Aorta (tissue), 5 donors: Measurements from ENCODE around the gene ILK. TPM values are rescaled to one million over a fixed set of nuclear protein-coding genes. Genes with fewer than 3 reads are reported as not detected.

Experiments used
- ATAC-seq: fragments of 200-7000 bp; cut with Tn5 transposase; one replicate; pipeline ENCODE4 v1.9.1; 2022; ENCODE audit warnings: moderate library complexity; ENCODE audit not compliant: low FRiP score
- DNase-seq, 2 donors: peaks; one replicate each; pipeline ENCODE4 v3.0.0-alpha.2; 2020
- H3K27ac ChIP-seq, 2 donors: one replicate each; pipeline ENCODE4 v1.5.1; 2013; ENCODE audit warnings: low read length in 2 of 2, mild to moderate bottlenecking in 2 of 2, moderate library complexity in 2 of 2, control low read depth in 1 of 2, inconsistent platforms in 1 of 2, low read depth in 1 of 2
- H3K27me3 ChIP-seq, 2 donors: one replicate each; pipeline ENCODE4 v1.6.1; 2013; ENCODE audit warnings: control low read depth in 1 of 2, low read length in 1 of 2, mild to moderate bottlenecking in 1 of 2, moderate library complexity in 1 of 2; ENCODE audit not compliant: insufficient read depth in 2 of 2, control insufficient read depth in 1 of 2
- H3K36me3 ChIP-seq, 2 donors: one replicate each; pipeline ENCODE4 v1.6.1; 2013; ENCODE audit warnings: control low read depth in 1 of 2, low read length in 1 of 2, mild to moderate bottlenecking in 1 of 2; ENCODE audit not compliant: insufficient read depth in 2 of 2, control insufficient read depth in 1 of 2
- H3K4me1 ChIP-seq, 2 donors: one replicate each; pipeline ENCODE4 v1.6.1; 2013; ENCODE audit warnings: low read length in 2 of 2, control low read depth in 1 of 2, mild to moderate bottlenecking in 1 of 2, moderate library complexity in 1 of 2; ENCODE audit not compliant: insufficient read depth in 2 of 2, control insufficient read depth in 1 of 2
- H3K4me3 ChIP-seq, 2 donors: one replicate each; pipeline ENCODE4 v1.5.1; 2013; ENCODE audit warnings: low read length in 2 of 2, control low read depth in 1 of 2, mild to moderate bottlenecking in 1 of 2
- H3K9me3 ChIP-seq: one replicate; pipeline ENCODE4 v1.6.1; 2013; ENCODE audit warnings: mild to moderate bottlenecking, low read length; ENCODE audit not compliant: control insufficient read depth
- WGBS, 2 donors: extraction: QIAGEN DNeasy Blood & Tissue Kit; methylation state at CpG; one replicate each; pipeline ENCODE4 v1.1.7; 2013; 5-methylcytosine and 5-hydroxymethylcytosine counted together
- intact Hi-C, 2 donors: fragments of 100-400 bp; cut with DNase I; formaldehyde crosslinking; loops; one replicate each; pipeline versions ENCODE4 v1.14.2 to v1.15.0; 2022
- polyA plus RNA-seq, 2 donors: library from polyadenylated mRNA; stranded (reverse); fragments of 200-250 nt; gene quantifications; one replicate each; pipeline ENCODE4 v1.2.3, GENCODE V29; 2013
- total RNA-seq, 2 donors: library from RNA; stranded (reverse); fragmentation: NEBNext Ultra II Directional; extraction: Animal tissue kit (Norgen Biotek cat#: 25700); gene quantifications; one replicate each; pipeline ENCODE4 v1.2.1, GENCODE V29; 2021
- donor health status: healthy with polysubstance abuse.
- donor health status: Bipolar disorder and iron deficiency.
- donor health status: DM: no; HTN: no; CAD: no.
- donor health status: DM: no; HTN: no; CAD: no.
- donor health status: DM: yes; HTN: yes; CAD: no.

ILK gene
- total and polyA plus RNA-seq, 4 donors: 287 to 562 (median 431) TPM

- H3K9me3 ChIP-seq: no peaks in the 10 kb centered on the region
- H3K27me3 ChIP-seq: no peaks in the 10 kb centered on the region
- no peaks in the 10 kb centered on the region for H3K4me1 ChIP-seq
- peaks cover 3 to 10% of the 10 kb centered on the region in 2 donors for H3K36me3 ChIP-seq
- ATAC-seq (no peak), DNase-seq (no peak)
- H3K27ac ChIP-seq: no peak overlapping the region
- no peak overlapping the region for H3K4me3 ChIP-seq
- WGBS, 2 donors: 83 to 88% methylated on average over 2 of the region's 2 CpGs
- intact Hi-C loops: no loop called here
Measured at GRCh38 chr11:6614446-6614845, 10.9 kb downstream of the ILK start.

DNA sequence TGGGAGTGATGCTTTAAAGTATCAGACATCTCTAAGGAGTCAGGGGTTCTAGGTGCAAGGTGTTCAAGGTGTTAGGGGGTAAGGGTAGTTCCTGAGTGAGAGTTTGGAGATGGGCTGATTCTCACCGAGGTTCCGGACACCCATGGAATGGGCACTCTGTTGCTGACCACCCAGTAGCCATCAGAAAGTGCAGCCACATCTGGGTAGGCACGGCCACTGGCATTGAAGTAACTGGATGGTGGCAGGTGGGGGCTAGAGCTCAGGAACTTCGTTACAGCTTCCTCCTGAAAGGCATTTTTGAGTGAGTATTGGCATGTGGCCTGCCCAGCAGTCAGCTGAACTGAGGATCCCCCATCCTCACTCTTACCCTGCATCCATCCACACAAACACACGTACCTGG, 11.5 kb downstream of the ILK start:
- Histone ChIP-seq H3K9me3 (no peaks in the 10 kb centered on the region), H3K36me3 (peaks cover under 1 to 5% of the 10 kb centered on the region in 2 donors), H3K27me3 (no peaks in the 10 kb centered on the region), H3K27ac (no peak overlapping the region), H3K4me3 (no peak overlapping the region), H3K4me1 (no peaks in the 10 kb centered on the region)
- intact Hi-C loops: loop anchor here in 1 of 2 donors (5.0 kb wide), 2 partner anchors 42 to 67 kb away; partner anchors contain the start of genes DCHS1 and MRPL17
- DNase-seq: no peak
- no peak for ATAC-seq
- 95% methylated on average over 5 of the region's 5 CpGs for WGBS, 2 donors

- no peak for DNase-seq
- ATAC-seq: no peak
- intact Hi-C loops: loop anchor here in 1 of 2 donors (5.0 kb wide), 2 partner anchors 41 to 66 kb away; partner anchors contain the start of genes DCHS1 and MRPL17
- H3K4me1 ChIP-seq: no peaks in the 10 kb centered on the region
- no peak overlapping the region for H3K27ac ChIP-seq
- WGBS, 2 donors: 88 to 95% methylated on average over 9 of the region's 9 CpGs
- H3K9me3 ChIP-seq: no peaks in the 10 kb centered on the region
- no peaks in the 10 kb centered on the region for H3K27me3 ChIP-seq
- no peak overlapping the region for H3K4me3 ChIP-seq
- peaks cover 0 to 2% of the 10 kb centered on the region in 2 donors for H3K36me3 ChIP-seq
Measured at GRCh38 chr11:6615882-6616585, 12.5 kb downstream of the ILK start.

GRCh38 chr11:6616596-6617250, 13.1 kb downstream of the ILK start:
- DNase-seq: no peak
- intact Hi-C loops: loop anchor here in 1 of 2 donors (5.0 kb wide), 2 partner anchors 41 to 66 kb away; partner anchors contain the start of genes DCHS1 and MRPL17

GRCh38 chr11:6617315-6617781, 13.8 kb downstream of the ILK start:
- no peaks in the 10 kb centered on the region for H3K9me3 ChIP-seq
- no peak overlapping the region for H3K4me3 ChIP-seq
- no peaks in the 10 kb centered on the region for H3K27me3 ChIP-seq
- WGBS, 2 donors: 80 to 87% methylated on average over 5 of the region's 5 CpGs
- no peak overlapping the region for H3K27ac ChIP-seq
- DNase-seq: no peak
- ATAC-seq: no peak
- no peaks in the 10 kb centered on the region for H3K4me1 ChIP-seq
- peaks cover 0 to 2% of the 10 kb centered on the region in 2 donors for H3K36me3 ChIP-seq
- intact Hi-C loops: loop anchor here in 1 of 2 donors (5.0 kb wide), 2 partner anchors 40 to 65 kb away; partner anchors contain the start of genes DCHS1 and MRPL17

More at GRCh38 chr11:6616596-6617250, 13.1 kb downstream of the ILK start:
- Histone ChIP-seq H3K36me3 (peaks cover 0 to 2% of the 10 kb centered on the region in 2 donors), H3K27me3 (no peaks in the 10 kb centered on the region), H3K9me3 (no peaks in the 10 kb centered on the region), H3K4me1 (no peaks in the 10 kb centered on the region), H3K4me3 (no peak overlapping the region), H3K27ac (no peak overlapping the region)
- WGBS, 2 donors: 90 to 91% methylated on average over 14 of the region's 14 CpGs
- ATAC-seq: no peak

DNA sequence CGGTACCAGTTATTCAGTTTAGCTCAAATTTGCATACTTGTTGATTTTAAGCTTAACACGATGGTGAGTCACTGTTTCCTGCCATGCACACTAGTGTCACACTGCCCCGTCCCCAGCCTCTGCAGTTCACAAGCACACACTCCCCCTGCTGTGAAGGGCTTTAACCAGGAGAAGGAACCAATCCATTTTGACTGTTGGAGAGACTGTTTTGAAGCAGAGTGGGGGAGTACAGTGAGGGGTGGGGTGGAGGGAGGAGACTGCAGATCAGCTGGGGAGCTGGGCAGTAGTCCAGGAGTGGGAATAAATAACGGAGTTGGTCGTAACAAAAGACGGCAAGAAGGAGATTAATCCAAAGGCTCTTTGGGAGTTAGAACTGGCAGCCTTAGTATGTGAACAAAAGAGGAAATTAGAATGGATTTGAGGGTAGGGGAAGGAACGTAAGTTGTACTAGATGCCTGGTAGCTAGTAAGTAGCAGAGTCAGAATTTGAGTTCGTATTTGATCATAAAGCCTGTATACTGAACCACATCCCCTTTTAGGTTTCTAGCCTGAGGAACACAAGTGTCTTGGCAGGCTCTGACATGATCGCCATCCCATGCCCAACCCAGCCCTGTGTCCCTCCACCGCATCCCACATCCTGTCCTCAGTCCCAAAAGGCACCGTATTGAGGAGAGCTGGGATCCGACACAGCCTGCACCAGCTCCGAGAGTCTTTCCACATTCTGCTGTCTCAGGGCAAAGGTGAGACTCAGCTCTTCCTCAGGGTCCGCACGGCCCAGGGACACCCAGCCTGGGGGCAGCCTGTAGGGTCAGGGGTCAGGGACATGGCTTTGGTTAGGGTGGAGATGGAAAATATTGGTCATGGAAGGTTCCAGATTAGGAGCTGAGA, 14.8 kb downstream of the ILK start:
- ATAC-seq: peak; percentile 53
- no peaks in the 10 kb centered on the region for H3K4me1 ChIP-seq
- WGBS, 2 donors: 8 to 11% methylated on average over 15 of the region's 15 CpGs
- peak overlapping the region; percentile 55 to 74 for H3K4me3 ChIP-seq
- peak overlapping the region in 1 of 2 donors; percentile 65 for H3K27ac ChIP-seq
- H3K27me3 ChIP-seq: no peaks in the 10 kb centered on the region
- no peaks in the 10 kb centered on the region for H3K9me3 ChIP-seq
- peak in 1 of 2 donors; percentile 73 for DNase-seq
- peaks cover 0 to 2% of the 10 kb centered on the region in 2 donors for H3K36me3 ChIP-seq
- intact Hi-C loops: loop anchor here (1.0 to 5.0 kb wide), 3 partner anchors 39 to 65 kb away; partner anchors contain the start of genes MRPL17 (in 2 of the 2) and DCHS1 (in 1 of the 2)

DNA sequence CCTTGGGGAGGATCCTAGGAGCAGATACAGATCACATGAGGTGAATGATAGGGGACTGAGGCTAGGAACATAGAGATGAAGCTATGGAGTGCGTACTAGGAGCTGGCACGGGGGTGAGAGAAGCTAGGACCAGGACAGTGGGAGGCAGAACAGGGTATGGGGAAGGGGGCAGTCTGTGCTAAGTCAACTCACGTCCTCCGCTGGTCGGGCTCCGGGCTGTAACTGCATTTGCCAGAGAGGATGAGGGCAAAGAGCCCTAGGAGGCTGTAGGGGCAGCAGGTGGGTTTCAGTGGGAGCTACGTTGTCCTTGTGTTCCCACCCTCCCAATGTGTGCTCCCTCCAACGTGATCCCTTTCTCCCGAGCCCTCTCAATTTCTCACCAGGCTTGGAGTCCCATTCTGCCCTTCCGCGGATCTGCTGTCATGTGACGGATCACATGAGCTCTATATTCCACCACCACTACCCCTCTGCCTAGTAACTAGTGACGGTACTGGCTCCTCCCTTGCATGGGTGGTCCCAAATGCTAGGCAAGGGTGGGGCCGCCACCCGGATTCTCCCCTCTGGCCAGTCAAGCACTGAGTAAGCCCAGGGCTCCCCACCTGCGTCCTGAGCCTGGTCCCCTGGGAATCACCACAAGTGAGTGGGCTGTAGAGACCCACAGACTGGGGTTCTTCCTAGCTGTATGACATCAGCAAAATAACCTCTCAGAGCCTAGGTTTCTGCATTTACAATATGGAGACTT, 15.6 kb downstream of the ILK start, which contains the start of gene TPP1:
Gene TPP1, minus strand, starts transcription at position 419 of the 742 bp plus-strand sequence. Its CDS starts 22 bp downstream, at position 397.
- intact Hi-C loops: loop anchor here (1.0 to 5.0 kb wide), 3 partner anchors 38 to 64 kb away; partner anchors contain the start of genes MRPL17 (in 2 of the 2) and DCHS1 (in 1 of the 2)
- Histone ChIP-seq H3K4me3 (peak within 1 kb of the TSS; percentile 55 to 74), H3K4me1 (no peaks in the 10 kb centered on the region), H3K27ac (peak within 1 kb of the TSS in 1 of 2 donors; percentile 65), H3K36me3 (peaks cover 0 to 2% of the 10 kb centered on the region in 2 donors), H3K27me3 (no peaks in the 10 kb centered on the region), H3K9me3 (no peaks in the 10 kb centered on the region)
- ATAC-seq (peak; percentile 95), DNase-seq (peak; percentile 93 to 94)
- WGBS, 2 donors: 0 to 1% methylated on average over 16 of the region's 16 CpGs
